ENCODE measurements around the gene BCOR. TPM values are rescaled to one million over a fixed set of nuclear protein-coding genes. Genes with fewer than 3 reads are reported as not detected.
A peak's percentile ranks its signal among the peaks of the same experiment; 100 is the strongest.

The BCOR gene
- total RNA-seq, 2 experiments from 2014 or later, result 34.7 to 51.1 TPM

DNA sequence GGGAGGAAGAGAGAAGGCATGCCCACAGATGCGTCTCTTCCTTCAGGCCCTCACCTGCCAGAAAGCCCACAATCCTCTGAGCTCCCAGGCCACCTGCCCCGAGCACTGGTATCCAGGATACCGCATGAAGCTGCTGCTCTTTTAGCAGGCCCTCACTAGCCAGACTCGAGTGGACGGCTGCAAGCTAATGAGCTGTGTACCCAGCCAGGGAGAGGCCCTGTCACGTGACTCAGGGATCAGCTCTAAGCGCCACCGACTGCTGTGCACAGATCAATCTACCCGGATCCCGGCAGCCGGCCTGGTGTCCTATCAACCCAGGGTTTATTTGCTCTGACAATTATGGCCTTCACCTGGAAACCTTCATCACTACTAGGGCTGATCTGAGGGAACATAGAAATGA, 39.0 kb downstream of the BCOR start:
- DNase-seq (no peak), ATAC-seq (no peak)
- Mint-ChIP-seq H3K36me3 (ENCODE audit: low read depth) (peaks cover 57% of the 10 kb centered on the region), H3K27me3 (no peaks in the 10 kb centered on the region), H3K4me1 (peaks cover 23% of the 10 kb centered on the region), H3K27ac (no peak overlapping the region), H3K4me3 (no peak overlapping the region), H3K9me3 (ENCODE audit: low read depth) (peaks cover 2% of the 10 kb centered on the region)
- intact Hi-C loops (cut with DNase I, micrococcal nuclease), result no loop called here
- CTCF ChIA-PET, result interaction anchor here (0.6 kb wide), 1 partner anchor 323 kb away, joined by 3 read pairs; no protein-coding TSS in a partner anchor
- POLR2A ChIA-PET, result no interaction called here

DNA sequence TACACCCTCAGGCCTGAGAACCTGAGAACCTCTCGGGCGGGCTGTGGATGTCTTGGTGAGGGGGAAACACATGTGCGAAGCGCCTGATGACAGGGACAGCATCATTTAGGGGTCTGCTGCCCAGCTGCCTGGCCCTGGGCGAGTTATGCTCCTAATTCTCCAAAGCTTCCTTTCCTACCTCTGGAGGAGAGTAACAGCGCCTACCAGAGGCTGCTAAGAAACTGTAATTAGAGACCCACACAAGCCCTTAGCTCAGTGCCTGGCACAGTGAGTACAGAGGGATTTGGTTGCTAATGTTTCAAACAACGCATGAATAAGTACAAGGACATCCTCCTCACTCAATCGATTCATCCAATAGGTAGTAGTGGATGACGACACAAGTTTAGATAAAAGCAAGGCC, 40.4 kb downstream of the BCOR start:
- Mint-ChIP-seq H3K4me1 (peaks cover 19% of the 10 kb centered on the region), H3K4me3 (no peak overlapping the region), H3K27ac (no peak overlapping the region), H3K36me3 (ENCODE audit: low read depth) (peaks cover 58% of the 10 kb centered on the region), H3K27me3 (no peaks in the 10 kb centered on the region), H3K9me3 (ENCODE audit: low read depth) (peaks cover 4% of the 10 kb centered on the region)
- ATAC-seq (no peak), DNase-seq (no peak)
- intact Hi-C loops (cut with DNase I, micrococcal nuclease), result no loop called here
- CTCF ChIA-PET, result interaction anchor here (0.8 kb wide), 1 partner anchor 326 kb away, joined by 3 read pairs; no protein-coding TSS in a partner anchor
- POLR2A ChIA-PET, result no interaction called here

DNA sequence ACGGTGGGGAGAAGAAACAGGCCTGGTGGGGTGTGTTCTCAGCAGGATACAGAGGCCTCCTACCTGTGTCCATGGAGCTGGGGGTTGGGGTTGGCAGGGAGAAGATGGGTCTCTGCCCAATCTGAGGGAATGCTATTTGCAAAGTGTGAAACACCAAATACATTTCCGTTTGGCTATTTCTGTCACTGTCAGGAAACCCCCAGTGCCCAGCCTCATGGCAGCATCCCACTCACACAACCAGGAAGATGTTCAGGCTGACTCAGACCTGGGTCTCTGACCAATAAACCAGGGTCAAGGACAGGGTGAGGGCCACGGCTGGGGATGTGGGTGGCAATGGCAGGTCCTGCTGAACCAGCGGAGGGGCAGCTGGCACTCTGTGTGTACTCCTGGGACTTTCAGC, 41.3 kb downstream of the BCOR start:
- intact Hi-C loops (cut with DNase I, micrococcal nuclease), result no loop called here
- H3K36me3 Mint-ChIP-seq (ENCODE audit: low read depth), result peaks cover 65% of the 10 kb centered on the region
- ChIA-PET POLR2A (no interaction called here), CTCF (interaction anchor here (0.6 kb wide), 1 partner anchor 116 kb away, joined by 4 read pairs; no protein-coding TSS in a partner anchor)
- H3K4me3 Mint-ChIP-seq, result no peak overlapping the region
- ATAC-seq (no peak), DNase-seq (no peak)
- H3K4me1 Mint-ChIP-seq, result peaks cover 12% of the 10 kb centered on the region
- H3K9me3 Mint-ChIP-seq (ENCODE audit: low read depth), result peaks cover 8% of the 10 kb centered on the region
- no peak overlapping the region for H3K27ac Mint-ChIP-seq
- H3K27me3 Mint-ChIP-seq, result no peaks in the 10 kb centered on the region

DNA sequence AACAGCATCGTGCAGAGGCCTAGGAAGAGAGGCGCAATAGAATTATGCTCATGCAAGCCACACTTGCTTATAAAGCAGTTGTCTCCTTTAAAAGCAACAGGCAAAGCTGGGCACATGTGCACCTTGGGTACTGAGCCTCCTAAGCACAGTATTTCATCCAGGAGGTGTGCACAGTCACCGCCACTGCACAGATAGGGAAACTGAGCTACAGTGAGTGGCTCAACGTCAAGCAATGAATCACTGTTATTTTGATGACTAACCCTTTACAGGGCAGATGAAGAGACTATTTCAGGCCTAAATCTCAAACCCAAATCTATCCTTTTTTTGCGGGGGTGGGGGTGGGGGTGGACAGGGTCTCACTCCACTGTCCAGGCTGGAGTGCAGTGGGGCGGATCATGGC, 42.3 kb downstream of the BCOR start:
- peaks cover 10% of the 10 kb centered on the region for H3K9me3 Mint-ChIP-seq (ENCODE audit: low read depth)
- no peak overlapping the region for H3K27ac Mint-ChIP-seq
- DNase-seq, result no peak
- no peaks in the 10 kb centered on the region for H3K27me3 Mint-ChIP-seq
- intact Hi-C loops (cut with DNase I, micrococcal nuclease), result no loop called here
- no peak overlapping the region for H3K4me3 Mint-ChIP-seq
- ATAC-seq, result no peak
- H3K36me3 Mint-ChIP-seq (ENCODE audit: low read depth), result peaks cover 68% of the 10 kb centered on the region
- peaks cover 10% of the 10 kb centered on the region for H3K4me1 Mint-ChIP-seq
- POLR2A ChIA-PET, result no interaction called here
- CTCF ChIA-PET, result no interaction called here

DNA sequence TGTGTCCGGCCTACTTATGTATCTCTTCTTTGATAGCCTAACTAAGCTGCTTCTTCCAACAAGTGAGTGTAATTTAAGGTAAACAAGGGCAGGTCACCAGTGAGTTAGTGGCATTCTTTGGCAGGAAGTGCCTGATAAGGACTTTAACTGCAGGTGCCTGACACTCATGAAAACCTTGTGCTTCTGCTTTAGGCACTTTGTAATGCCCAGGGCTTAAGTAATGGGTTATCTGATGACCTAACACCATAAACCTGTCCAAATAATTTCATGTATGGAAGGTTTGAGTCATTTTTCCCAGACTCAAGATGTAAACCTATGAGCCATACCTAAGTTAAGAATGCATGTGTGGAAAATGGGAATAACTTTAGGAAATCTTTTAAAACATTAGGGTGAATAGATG, 43.0 kb downstream of the BCOR start:
- no peak for DNase-seq
- CTCF ChIA-PET, result no interaction called here
- Mint-ChIP-seq H3K4me1 (peaks cover 10% of the 10 kb centered on the region), H3K36me3 (ENCODE audit: low read depth) (peaks cover 73% of the 10 kb centered on the region), H3K27me3 (no peaks in the 10 kb centered on the region), H3K9me3 (ENCODE audit: low read depth) (peaks cover 14% of the 10 kb centered on the region), H3K4me3 (no peak overlapping the region), H3K27ac (no peak overlapping the region)
- POLR2A ChIA-PET, result no interaction called here
- no peak for ATAC-seq
- intact Hi-C loops (cut with DNase I, micrococcal nuclease), result no loop called here

DNA sequence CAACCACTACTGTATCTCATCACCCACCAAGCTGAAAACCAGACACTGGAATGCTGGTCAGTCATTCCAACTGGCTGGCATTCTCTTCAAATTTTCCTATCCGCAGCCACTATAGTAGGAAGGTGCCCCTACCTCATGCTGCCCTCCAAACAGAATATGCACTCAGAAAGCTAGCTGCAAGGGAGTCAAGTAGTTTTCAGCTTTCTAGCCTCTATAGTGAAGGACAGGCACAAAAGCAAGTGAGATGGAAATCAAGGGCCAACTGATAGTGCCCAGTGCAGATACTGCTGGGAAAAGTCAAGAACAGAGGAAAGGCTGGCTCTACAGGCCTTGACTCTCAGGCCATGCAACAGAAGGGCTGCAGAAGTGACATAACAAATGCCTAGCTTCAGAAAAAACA, 47.2 kb downstream of the BCOR start:
- no peak for DNase-seq
- CTCF ChIA-PET, result interaction anchor here (1.1 kb wide), 1 partner anchor 320 kb away, joined by 4 read pairs; no protein-coding TSS in a partner anchor
- Mint-ChIP-seq H3K9me3 (ENCODE audit: low read depth) (peaks cover 25% of the 10 kb centered on the region), H3K27me3 (no peaks in the 10 kb centered on the region), H3K27ac (no peak overlapping the region), H3K4me1 (peaks cover 4% of the 10 kb centered on the region), H3K36me3 (ENCODE audit: low read depth) (peaks cover 70% of the 10 kb centered on the region), H3K4me3 (no peak overlapping the region)
- POLR2A ChIA-PET, result no interaction called here
- ATAC-seq, result no peak
- intact Hi-C loops (cut with DNase I, micrococcal nuclease), result no loop called here

DNA sequence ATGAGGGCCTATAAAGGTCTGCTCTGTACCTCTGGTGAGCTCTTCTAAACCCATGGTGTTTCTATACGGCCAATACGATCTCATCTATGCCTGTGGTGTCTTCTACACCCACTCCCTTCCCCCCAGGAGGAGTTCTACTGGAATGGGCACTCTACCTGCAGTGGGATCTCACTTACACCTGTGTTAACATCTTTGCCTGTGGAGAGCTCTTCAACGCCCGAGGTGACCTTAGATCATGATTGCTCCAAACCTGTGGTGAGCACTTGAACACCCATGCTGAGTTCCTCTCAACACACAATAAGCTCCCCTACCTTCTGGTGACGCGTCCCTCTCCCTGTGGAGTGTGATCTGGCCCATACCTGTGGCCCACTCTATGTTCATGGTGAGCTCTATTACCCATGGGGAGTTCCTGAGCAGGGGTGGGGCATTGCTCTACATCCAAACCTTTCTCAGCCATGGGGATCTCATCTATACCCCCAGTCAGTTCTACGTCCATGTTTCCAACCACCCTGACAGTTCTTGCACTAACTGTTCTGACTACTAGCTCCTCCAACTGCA, 48.6 kb downstream of the BCOR start:
- intact Hi-C loops (cut with DNase I, micrococcal nuclease), result no loop called here
- no peaks in the 10 kb centered on the region for H3K27me3 Mint-ChIP-seq
- DNase-seq (no peak), ATAC-seq (no peak)
- no peak overlapping the region for H3K27ac Mint-ChIP-seq
- ChIA-PET CTCF (interaction anchor here (0.6 kb wide), 2 partner anchors 185 to 619 kb away, joined by 3 to 6 read pairs; no protein-coding TSS in a partner anchor), POLR2A (no interaction called here)
- H3K4me3 Mint-ChIP-seq, result no peak overlapping the region
- H3K4me1 Mint-ChIP-seq, result no peaks in the 10 kb centered on the region
- peaks cover 57% of the 10 kb centered on the region for H3K36me3 Mint-ChIP-seq (ENCODE audit: low read depth)
- peaks cover 25% of the 10 kb centered on the region for H3K9me3 Mint-ChIP-seq (ENCODE audit: low read depth)

DNA sequence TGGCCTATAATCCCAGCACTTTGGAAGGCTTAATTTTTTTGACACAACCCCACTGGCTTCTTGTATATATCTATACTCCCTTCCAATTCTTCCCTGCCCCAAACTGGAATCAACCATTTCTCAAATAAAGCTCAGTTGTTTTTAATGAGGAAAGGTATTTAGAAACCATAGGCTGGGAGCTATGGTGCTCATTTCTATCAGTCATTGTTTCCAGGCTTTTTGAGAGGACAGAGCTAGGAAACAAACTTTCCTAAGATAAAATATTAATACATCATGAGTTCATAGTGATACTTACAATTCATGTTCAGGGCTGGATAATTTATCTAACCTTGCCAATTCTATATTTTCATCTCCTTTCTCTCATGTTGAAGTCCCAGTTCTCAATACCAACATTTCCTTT, 50.3 kb downstream of the BCOR start:
- H3K36me3 Mint-ChIP-seq (ENCODE audit: low read depth), result peaks cover 41% of the 10 kb centered on the region
- POLR2A ChIA-PET, result no interaction called here
- H3K4me1 Mint-ChIP-seq, result no peaks in the 10 kb centered on the region
- no peak for DNase-seq
- no peaks in the 10 kb centered on the region for H3K27me3 Mint-ChIP-seq
- CTCF ChIA-PET, result interaction anchor here (0.6 to 0.7 kb wide), 2 partner anchors 61 to 90 kb away, joined by 3 read pairs; no protein-coding TSS in a partner anchor
- no peak overlapping the region for H3K4me3 Mint-ChIP-seq
- H3K27ac Mint-ChIP-seq, result no peak overlapping the region
- no peak for ATAC-seq
- peaks cover 22% of the 10 kb centered on the region for H3K9me3 Mint-ChIP-seq (ENCODE audit: low read depth)
- intact Hi-C loops (cut with DNase I, micrococcal nuclease), result no loop called here

DNA sequence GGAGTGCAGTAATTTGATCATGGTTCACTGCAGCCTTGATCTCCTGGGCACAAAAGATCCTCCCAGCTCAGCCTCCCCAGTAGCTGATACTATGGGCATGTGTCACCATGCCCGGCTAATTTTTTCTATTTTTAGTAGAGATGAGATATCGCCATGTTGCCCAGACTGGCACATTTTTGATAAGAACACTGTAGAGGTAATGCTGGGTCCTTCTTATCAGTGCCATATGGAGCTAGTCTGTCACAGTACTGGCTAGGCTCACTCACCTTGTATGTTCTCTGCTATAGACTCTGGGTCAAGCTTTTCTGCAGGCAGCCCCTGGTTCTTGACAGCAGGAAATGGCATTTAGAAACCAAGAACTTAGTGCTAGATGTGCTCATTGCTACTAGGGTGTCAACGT, 53.9 kb downstream of the BCOR start:
- Mint-ChIP-seq H3K27me3 (no peaks in the 10 kb centered on the region), H3K4me3 (no peak overlapping the region), H3K9me3 (ENCODE audit: low read depth) (peaks cover 2% of the 10 kb centered on the region), H3K36me3 (ENCODE audit: low read depth) (peaks cover 8% of the 10 kb centered on the region), H3K4me1 (peaks cover 18% of the 10 kb centered on the region), H3K27ac (no peak overlapping the region)
- intact Hi-C loops (cut with DNase I, micrococcal nuclease), result no loop called here
- ChIA-PET CTCF (no interaction called here), POLR2A (no interaction called here)
- DNase-seq (no peak), ATAC-seq (no peak)

DNA sequence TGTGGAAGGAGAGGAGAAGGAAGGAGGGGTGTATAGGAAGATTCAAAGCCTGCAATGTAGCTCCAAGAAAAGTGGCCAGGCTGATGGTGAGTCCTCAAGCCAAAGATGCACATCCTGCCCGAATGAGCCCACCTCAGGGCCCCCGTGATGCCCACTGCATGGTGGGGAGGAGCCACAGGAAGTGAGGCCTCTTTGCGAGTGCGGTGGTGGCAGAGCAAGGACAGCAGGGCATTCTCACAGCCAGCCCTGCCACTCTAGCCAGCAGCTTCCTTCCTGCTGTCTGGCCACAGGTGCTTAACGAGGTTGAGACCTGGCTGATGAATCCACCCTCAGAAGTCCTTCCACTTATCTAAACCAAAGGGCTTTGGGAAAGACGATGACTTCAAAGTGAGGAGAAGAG, 55.8 kb downstream of the BCOR start:
- CTCF ChIA-PET, result no interaction called here
- POLR2A ChIA-PET, result no interaction called here
- no peaks in the 10 kb centered on the region for H3K27me3 Mint-ChIP-seq

DNA sequence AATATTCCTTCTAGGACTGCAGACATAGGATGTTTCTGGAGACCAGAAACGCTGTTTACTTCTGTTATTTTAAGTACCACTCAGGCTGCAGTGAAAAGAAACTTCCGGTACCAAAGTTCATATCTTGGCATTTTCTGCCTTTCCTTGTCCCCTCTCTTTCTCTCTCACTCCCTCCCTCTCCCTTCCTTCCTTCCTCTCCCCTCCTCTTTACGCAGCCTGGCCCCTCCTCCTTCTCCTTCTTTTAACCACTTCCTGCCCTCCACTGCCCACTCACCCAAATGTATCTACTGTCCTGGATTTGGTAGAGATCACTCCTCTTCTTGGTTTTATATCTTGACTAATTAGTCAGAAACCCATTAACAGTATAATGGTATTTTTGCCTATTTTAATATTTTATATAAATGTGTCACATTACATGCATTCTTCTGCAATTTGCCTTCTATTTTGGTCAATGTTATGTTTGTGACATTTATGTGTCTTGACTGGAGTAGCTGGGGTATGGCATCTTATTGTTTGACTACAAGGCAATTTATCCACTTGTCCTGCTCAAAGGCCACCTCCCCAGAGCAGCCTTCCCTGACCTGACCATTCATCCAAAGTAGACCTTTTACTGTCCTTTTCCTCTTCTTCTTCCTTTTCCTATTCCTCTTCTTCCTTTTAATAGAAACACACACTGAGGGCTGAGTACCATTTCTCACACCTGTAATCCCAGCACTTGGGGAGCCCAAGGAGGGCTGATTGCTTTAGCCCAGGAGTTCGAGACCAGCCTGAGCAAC, 56.9 kb downstream of the BCOR start:
- CTCF ChIA-PET, result no interaction called here
- Mint-ChIP-seq H3K36me3 (ENCODE audit: low read depth) (no peaks in the 10 kb centered on the region), H3K4me1 (peaks cover 18% of the 10 kb centered on the region), H3K27ac (no peak overlapping the region), H3K27me3 (no peaks in the 10 kb centered on the region), H3K4me3 (no peak overlapping the region), H3K9me3 (ENCODE audit: low read depth) (no peaks in the 10 kb centered on the region)
- ATAC-seq (peak; percentile 44), DNase-seq (no peak)
- intact Hi-C loops (cut with DNase I, micrococcal nuclease), result no loop called here
- POLR2A ChIA-PET, result no interaction called here

More for the DNA sequence above, 55.8 kb downstream of the BCOR start:
- DNase-seq, result no peak
- intact Hi-C loops (cut with DNase I, micrococcal nuclease), result no loop called here
- H3K4me3 Mint-ChIP-seq, result no peak overlapping the region
- no peak overlapping the region for H3K27ac Mint-ChIP-seq
- ATAC-seq, result no peak
- H3K4me1 Mint-ChIP-seq, result peaks cover 18% of the 10 kb centered on the region
- H3K36me3 Mint-ChIP-seq (ENCODE audit: low read depth), result no peaks in the 10 kb centered on the region
- H3K9me3 Mint-ChIP-seq (ENCODE audit: low read depth), result no peaks in the 10 kb centered on the region

DNA sequence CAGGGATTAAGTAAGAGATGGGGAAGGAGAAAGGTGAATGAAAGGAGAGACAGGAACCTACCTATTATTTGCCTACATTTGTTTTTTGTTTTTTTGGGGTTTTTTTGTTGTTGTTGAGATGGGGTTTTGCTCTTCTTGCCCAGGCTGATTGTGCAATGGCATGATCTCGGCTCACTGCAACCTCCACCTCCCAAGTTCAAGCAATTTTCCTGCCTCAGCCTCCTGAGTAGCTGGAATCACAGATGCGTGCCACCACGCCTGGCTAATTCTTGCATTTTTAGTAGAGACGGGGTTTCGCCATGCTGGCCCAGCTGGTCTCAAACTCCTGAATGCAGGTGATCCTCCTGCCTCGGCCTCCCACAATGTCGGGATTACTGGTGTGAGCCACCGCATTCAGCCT, 57.9 kb downstream of the BCOR start:
- POLR2A ChIA-PET, result no interaction called here
- no peaks in the 10 kb centered on the region for H3K36me3 Mint-ChIP-seq (ENCODE audit: low read depth)
- CTCF ChIA-PET, result no interaction called here

More for the DNA sequence above, 57.9 kb downstream of the BCOR start:
- intact Hi-C loops (cut with DNase I, micrococcal nuclease), result no loop called here
- ATAC-seq (no peak), DNase-seq (no peak)
- H3K4me3 Mint-ChIP-seq, result no peak overlapping the region
- H3K27ac Mint-ChIP-seq, result no peak overlapping the region
- peaks cover 18% of the 10 kb centered on the region for H3K4me1 Mint-ChIP-seq
- no peaks in the 10 kb centered on the region for H3K9me3 Mint-ChIP-seq (ENCODE audit: low read depth)
- no peaks in the 10 kb centered on the region for H3K27me3 Mint-ChIP-seq
